ENCODE results near the gene TMEM252.

TMEM252 gene

GRCh38 chr9:68555437-68556150 lies 14.9 kb upstream of the TMEM252 start:
- no peak overlapping the region for H3K4me3 ChIP-seq (ENCODE audit: low read depth, low read length)
- ChIA-PET POLR2A (no interaction called here), CTCF (no interaction called here)
- TF ChIP-seq CTCF (IDR thresholded peaks at IDR 0.05; ENCODE audit: insufficient read depth, low read length, missing control alignments) = no peak
- DNase-seq (ENCODE audit: low read depth, low spot score) = no peak

GRCh38 chr9:68552700-68553476 lies 12.2 kb upstream of the TMEM252 start:
- no peak overlapping the region for H3K4me3 ChIP-seq (ENCODE audit: low read depth, low read length)
- no peak for TF ChIP-seq CTCF (IDR thresholded peaks at IDR 0.05; ENCODE audit: insufficient read depth, low read length, missing control alignments)
- DNase-seq (ENCODE audit: low read depth, low spot score) = no peak
- CTCF ChIA-PET = no interaction called here
- POLR2A ChIA-PET = no interaction called here

- H3K4me3 ChIP-seq (ENCODE audit: low read depth, low read length) = no peak overlapping the region
- no peak for DNase-seq (ENCODE audit: low read depth, low spot score)
- ChIA-PET POLR2A (no interaction called here), CTCF (no interaction called here)
- no peak for TF ChIP-seq CTCF (IDR thresholded peaks at IDR 0.05; ENCODE audit: insufficient read depth, low read length, missing control alignments)
Measured at GRCh38 chr9:68551191-68551590, 10.5 kb upstream of the TMEM252 start.

DNA sequence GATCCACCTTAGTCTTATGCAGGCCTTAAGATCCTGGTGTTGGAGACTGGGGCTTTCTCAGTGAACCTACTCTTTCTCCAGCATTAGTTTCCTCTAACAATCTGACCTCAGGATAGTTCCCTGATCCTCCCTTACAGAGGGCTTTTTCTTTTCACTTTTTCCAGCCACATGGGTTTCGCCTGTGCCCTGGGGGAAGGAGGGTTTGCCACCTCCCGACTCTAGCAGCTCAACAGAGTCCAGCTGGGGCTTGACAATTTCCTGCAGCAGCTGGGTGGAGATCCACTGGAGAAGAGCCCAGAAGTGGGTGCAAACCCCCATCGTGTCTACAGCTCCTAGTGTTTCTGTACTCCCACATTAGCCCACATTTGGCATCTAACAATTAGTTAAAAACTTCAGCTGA lies 7.6 kb upstream of the TMEM252 start:
- ChIA-PET POLR2A (no interaction called here), CTCF (no interaction called here)
- TF ChIP-seq CTCF (IDR thresholded peaks at IDR 0.05; ENCODE audit: insufficient read depth, low read length, missing control alignments) = no peak
- DNase-seq (ENCODE audit: low read depth, low spot score) = no peak
- H3K4me3 ChIP-seq (ENCODE audit: low read depth, low read length) = no peak overlapping the region

DNA sequence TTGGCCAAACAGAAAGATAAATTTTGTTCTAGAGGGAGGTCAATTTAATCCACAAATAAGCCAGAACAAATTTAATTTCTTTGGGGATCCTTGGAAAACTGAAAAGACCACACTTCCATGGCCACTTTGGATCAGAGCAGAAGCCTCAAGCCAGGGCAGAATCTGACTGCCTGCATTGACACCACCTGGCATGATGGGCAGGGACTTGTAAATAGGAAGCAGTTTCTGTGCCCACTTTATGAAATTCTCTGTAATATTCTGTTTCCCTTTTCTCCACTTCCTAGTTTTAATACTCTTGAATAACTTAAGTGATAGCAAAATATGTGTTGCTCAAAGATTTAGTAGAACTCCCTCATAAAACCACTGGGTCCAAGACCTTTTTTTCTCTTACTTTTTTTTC lies 6.7 kb upstream of the TMEM252 start:
- ChIA-PET POLR2A (no interaction called here), CTCF (no interaction called here)
- no peak for DNase-seq (ENCODE audit: low read depth, low spot score)
- no peak for TF ChIP-seq CTCF (IDR thresholded peaks at IDR 0.05; ENCODE audit: insufficient read depth, low read length, missing control alignments)
- no peak overlapping the region for H3K4me3 ChIP-seq (ENCODE audit: low read depth, low read length)

DNA sequence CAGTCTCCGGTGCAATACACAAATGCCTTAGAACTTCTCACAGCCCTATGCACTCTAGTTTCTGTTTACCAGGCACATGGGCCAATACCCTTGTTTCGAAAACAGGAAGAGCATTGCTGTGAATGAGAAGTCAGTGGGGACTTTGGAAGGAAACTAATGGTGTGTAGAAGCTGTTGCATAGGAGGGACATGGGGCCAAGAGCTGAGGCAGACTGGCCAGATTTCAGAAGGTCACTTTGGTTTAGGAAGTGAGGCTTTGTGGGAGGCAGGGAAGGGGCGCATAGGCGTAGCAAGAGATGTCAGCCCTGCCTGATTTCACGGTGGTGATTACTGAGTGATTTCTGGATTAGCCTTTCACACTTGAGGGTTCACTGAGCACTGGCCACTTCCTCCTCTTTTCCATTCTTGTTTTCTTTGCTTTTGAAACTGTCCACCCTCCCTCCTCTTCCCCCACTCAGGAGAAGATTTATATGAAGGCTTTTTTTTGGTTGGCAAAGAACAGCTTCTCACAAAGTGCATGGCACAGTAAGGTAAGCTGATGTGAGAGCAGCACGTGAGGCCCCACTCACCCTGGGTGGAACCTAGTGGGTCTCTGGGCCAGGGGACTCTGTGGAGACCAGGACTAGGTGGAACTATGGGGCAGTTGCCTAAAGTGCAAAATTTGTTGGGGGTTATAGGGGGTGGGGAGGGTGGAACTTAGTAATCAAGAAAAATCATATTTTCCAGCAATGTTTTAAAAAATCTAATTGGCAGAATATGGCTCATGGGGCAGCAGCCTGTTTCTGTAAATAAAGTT lies 6.1 kb upstream of the TMEM252 start:
- DNase-seq (ENCODE audit: low read depth, low spot score) = no peak
- POLR2A ChIA-PET = no interaction called here
- CTCF ChIA-PET = no interaction called here
- TF ChIP-seq CTCF (IDR thresholded peaks at IDR 0.05; ENCODE audit: insufficient read depth, low read length, missing control alignments) = no peak
- no peak overlapping the region for H3K4me3 ChIP-seq (ENCODE audit: low read depth, low read length)

Data from AG04449 (cell line).